HG02763 (cell line): ENCODE data around the gene CTTN.

Experiments
- ATAC-seq: cut with Tn5 transposase; IDR thresholded peaks from one replicate; pipeline ENCODE4 v1.9.1; 2021; ENCODE audit warnings: mild to moderate bottlenecking, moderate library complexity; ENCODE audit not compliant: unreplicated experiment

CTTN gene

GRCh38 chr11:70397983-70398833 is at the start of gene CTTN:
Gene CTTN (plus strand): TSS chr11:70398529. CDS start chr11:70407298, 8,769 bp downstream.
- no peak for ATAC-seq

GRCh38 chr11:70348608-70349007 is 49.7 kb upstream of the CTTN start:
- no peak for ATAC-seq

- ATAC-seq = no peak
These were observed 46.7 kb upstream of the CTTN start for GRCh38 chr11:70351646-70352045.

GRCh38 chr11:70352100-70352499 is 46.2 kb upstream of the CTTN start:
- ATAC-seq = no peak

GRCh38 chr11:70352601-70353000 is 45.7 kb upstream of the CTTN start:
- ATAC-seq = no peak

- ATAC-seq = no peak
These were observed 45.0 kb upstream of the CTTN start for GRCh38 chr11:70353329-70353728.

- no peak for ATAC-seq
These were observed 44.3 kb upstream of the CTTN start for GRCh38 chr11:70353900-70354568.

GRCh38 chr11:70354629-70355028 is 43.7 kb upstream of the CTTN start:
- no peak for ATAC-seq

- ATAC-seq = no peak
These were observed 39.6 kb upstream of the CTTN start for GRCh38 chr11:70358753-70359152.

- ATAC-seq = no peak
These were observed 38.7 kb upstream of the CTTN start for GRCh38 chr11:70359451-70360205.

GRCh38 chr11:70360211-70360610 is 38.1 kb upstream of the CTTN start:
- no peak for ATAC-seq

- ATAC-seq = no peak
These were observed 34.2 kb upstream of the CTTN start for GRCh38 chr11:70364178-70364577.

- no peak for ATAC-seq
These were observed 33.4 kb upstream of the CTTN start for GRCh38 chr11:70364745-70365543.

- no peak for ATAC-seq
These were observed 32.8 kb upstream of the CTTN start for GRCh38 chr11:70365544-70365927.

- no peak for ATAC-seq
These were observed 31.3 kb upstream of the CTTN start for GRCh38 chr11:70367071-70367470.

- no peak for ATAC-seq
These were observed 29.4 kb upstream of the CTTN start for GRCh38 chr11:70368961-70369360.

- ATAC-seq = no peak
These were observed 27.1 kb upstream of the CTTN start for GRCh38 chr11:70371241-70371640.

- ATAC-seq = no peak
These were observed 26.3 kb upstream of the CTTN start for GRCh38 chr11:70372076-70372475.

- ATAC-seq = no peak
These were observed 21.7 kb upstream of the CTTN start for GRCh38 chr11:70376621-70377020.

- no peak for ATAC-seq
These were observed 20.7 kb upstream of the CTTN start for GRCh38 chr11:70377645-70378044.
